HuH-7.5 (cell line): ENCODE results near the gene ZNF598.
"Not testable (repeated sequence)": the region's sequence is repeated elsewhere in the genome, so short reads cannot be mapped to it uniquely, and the experiment has no call there.

Source experiments
- DNase-seq: peaks from one replicate; pipeline ENCODE4 v3.0.0; 2011; ENCODE audit warnings: low spot score

The ZNF598 gene

DNA sequence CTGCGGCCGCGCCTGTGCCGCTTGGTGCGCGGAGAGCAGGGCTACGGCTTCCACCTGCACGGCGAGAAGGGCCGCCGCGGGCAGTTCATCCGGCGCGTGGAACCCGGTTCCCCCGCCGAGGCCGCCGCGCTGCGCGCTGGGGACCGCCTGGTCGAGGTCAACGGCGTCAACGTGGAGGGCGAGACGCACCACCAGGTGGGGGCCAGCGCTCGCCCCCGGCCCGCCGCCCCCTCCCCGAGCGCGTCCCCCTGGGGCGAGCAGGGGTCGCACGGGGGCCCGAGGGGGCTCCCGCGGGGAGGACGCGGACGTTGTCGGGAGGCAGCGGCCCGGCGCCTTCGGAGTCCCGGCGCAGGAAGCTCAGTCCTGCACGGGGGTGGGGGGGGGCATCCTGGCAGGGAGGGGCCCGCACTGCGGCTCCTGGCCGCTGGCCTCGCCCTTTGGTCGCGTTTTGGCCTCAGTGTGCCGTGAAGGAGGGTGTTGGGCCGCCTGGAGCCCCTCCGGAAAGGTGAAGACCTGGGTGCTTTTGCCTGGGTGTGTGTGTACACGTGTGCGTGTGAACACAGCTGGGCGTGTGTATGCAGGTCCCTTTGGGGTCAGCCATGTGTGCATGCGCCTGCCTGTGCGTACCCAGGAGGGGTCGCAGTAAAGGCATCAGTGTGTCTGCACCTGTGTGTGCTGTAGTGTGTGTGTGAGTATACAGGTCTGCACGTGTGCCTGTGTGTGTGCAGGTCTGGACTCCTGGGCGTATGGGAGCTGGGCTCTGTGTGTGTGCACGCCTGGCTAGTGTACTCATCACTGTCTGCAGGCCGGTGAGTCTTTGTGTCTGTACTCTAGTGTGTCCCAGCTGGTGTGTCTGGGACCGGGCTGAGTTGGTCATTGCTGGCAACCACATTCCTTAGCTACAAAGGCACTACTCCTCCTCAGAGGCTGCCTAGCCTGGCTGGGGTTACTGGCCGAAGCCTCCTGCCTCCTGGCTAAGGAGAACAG, 17.7 kb upstream of the ZNF598 start:
- DNase-seq: peak; percentile 81

DNA sequence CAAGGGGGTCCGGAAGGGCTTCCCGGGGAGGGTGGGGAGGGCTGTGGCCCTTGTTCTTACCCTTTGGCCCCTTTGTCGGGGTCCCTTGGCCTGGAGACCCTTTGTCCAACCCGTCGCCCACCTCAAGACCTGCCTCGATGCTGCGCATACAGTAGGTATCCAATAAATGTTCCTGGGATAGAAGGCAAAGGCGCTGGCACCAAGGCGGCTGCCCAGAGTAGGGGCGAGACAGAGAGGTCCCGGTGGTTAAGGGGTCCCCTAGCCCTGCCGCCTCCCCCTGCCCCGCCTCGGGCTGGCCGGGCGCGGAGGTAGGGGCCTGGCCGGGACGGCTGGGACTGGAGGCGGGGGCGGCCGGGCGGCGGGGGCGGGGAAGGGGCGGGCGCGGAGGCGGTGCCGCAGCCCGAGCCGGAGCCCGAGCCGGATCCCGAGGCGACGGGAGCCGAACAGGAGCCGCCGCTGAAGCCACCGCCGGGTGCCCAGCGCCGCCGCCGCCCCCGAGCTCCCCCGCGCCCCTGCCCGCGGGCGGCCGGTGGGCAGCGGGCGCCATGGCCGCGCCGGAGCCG, 16.9 kb upstream of the ZNF598 start, which contains the start of gene NHERF2:
NHERF2 (plus strand) TSS at position 442 of the 563 bp plus-strand sequence; CDS start at position 546, 104 bp downstream.
- peak; percentile 79 for DNase-seq

DNA sequence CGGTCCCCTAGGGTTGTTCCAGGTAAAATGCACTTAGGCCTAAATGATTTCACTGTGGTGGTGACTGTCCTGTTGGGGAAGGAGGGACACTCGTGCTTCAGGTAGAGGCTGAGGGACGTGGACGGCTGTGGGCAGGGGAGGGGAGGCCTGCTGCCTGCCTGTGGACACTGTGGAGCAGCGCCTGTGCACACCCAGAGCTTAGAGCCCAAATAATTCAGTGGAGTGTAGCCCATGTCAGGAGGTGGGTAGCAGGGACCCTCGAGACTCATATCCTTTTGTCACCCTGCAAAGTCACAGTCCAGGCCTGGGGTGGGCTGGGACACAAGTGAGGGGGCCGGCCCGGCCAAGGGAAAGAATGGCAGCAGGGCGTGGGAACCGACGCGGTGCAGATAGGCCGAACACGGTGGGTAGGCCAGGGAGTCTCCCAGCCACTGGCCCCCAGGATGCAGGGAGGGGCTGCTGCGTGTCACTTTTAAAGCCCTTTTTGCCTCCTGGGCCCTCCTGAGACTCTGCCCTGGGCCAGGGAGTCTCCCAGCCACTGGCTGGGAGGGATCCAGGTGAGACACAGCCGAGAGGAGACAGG, 16.3 kb upstream of the ZNF598 start:
- DNase-seq: no peak

DNA sequence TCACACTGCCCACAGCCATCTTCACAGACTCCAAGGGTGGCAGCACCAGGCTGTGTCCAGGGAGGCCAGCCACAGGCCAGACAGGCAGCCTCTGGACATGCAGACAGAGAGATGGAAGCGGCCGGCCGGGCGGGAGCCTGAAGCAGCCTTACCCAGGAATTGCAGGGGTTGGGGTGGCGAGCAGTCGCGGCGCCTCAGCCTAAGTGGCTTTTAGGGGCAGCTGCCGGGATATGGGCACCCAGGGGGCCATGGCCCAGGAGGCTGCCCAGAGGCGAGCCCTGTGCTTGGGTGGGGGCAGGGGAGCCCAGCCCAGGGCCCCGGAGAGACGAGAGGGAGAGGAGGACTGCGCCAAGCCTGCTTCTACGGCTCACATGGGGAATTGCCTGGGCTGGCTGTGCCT, 15.6 kb upstream of the ZNF598 start:
- DNase-seq: no peak

DNA sequence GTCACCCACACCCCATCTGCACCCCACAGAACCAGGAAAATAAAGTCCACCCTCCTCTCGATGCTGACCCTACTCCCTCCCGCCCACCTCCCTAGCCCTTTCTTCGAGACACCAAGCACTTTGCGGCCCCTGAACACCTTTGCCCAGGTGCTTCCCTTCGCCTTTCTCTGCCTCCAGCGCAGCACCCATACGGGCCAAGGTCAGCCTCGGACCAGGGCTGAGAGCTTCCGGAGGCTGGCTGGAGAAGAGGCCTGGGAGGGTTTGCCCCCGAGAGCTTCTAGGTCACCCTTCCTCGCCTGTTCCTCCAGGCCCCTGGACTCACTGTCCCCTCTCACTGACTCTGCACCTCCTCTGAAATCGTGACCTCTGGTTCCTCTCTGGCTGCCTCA, 14.4 kb upstream of the ZNF598 start:
- DNase-seq: no peak

DNA sequence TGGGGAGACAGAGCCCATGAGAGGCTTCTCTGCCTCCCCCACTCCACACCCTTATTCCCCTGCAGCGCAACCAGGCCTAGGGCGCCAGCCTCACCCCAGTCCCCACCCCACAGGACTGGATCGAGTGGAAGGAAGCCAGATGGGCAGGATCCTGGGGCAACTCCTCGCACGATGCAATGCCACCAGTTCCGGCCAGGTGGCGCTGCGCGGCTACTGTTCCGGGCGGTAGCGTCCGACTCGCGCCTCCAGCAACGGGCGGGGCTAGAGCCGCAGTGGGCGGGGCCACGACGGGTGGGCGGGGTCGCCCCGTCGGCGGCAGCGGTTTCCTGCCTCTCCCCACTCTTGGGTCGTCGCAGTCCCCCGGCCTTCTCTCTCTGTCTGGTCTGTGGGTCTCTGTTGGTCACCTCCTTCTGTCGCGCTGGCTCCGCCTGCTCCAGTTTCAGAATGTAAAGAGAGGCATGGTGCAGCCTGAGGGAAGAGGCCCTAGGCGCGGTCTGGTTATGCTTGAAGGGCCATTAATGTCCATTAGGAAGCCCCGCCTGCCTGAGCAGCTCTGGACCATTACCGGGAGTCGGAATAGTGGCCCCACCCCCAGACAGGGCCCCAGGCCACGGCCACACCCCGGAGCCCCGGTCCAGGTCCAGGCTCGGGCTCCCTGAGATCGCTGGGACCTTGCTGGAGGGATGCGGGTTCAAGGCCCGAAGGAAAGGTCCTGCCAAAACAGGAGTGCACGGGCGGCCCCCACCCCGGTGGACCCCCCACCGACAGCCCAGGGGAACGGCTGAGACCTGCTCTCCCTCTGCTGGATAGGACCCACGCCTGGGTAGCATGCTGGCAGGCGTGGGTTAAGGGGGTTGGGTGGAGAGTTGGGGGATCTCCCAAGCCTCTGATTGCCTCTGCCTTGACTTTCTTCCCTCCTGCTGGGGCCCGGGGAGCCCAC, 13.7 kb upstream of the ZNF598 start:
- DNase-seq: peak; percentile 97

DNA sequence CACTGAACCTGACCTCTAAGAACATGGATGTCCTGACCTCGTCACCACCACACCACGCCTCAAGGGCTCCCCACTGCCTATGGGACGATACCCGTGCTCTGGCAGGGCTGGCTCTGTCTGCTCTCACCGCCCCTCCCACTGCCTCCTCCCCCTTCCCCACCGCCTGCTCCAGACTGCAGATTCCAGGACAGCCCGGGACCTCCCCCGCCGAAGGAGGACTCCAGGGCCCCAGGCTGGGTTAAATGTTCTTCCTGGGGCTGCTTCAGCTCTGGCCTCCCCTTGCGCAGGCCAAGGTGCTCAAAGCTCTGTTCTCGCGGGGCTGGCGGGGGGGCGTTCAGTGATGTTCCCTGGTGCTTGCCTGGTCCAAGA, 13.1 kb upstream of the ZNF598 start:
- DNase-seq: peak; percentile 87

DNA sequence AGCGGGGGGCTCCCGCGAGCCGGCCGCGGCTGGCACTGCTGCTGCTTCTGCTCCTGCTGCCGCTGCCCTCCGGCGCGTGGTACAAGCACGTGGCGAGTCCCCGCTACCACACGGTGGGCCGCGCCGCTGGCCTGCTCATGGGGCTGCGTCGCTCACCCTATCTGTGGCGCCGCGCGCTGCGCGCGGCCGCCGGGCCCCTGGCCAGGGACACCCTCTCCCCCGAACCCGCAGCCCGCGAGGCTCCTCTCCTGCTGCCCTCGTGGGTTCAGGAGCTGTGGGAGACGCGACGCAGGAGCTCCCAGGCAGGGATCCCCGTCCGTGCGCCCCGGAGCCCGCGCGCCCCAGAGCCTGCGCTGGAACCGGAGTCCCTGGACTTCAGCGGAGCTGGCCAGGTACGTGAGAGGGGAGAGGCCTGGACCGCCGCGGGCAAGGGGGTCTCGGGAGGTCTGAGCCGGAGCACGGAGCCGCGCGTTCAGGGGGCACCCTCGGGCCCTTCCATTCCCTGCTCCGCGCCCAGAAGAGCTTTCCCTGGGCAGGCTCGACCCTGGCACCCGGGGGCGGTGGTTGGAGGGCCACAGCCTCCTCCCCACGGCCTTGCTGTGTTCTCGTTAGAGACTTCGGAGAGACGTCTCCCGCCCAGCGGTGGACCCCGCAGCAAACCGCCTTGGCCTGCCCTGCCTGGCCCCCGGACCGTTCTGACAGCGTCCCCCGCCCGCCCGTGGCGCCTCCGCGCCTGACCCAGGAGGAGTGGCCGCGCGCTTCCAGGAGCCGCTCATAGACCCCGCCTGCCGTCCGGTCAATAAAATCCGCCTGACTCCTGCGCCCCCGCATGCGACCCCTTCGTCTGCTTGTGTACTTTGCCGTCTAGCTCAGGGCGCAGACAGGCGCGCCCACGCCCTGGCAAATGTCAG, 10.6 kb upstream of the ZNF598 start:
- no peak for DNase-seq

DNA sequence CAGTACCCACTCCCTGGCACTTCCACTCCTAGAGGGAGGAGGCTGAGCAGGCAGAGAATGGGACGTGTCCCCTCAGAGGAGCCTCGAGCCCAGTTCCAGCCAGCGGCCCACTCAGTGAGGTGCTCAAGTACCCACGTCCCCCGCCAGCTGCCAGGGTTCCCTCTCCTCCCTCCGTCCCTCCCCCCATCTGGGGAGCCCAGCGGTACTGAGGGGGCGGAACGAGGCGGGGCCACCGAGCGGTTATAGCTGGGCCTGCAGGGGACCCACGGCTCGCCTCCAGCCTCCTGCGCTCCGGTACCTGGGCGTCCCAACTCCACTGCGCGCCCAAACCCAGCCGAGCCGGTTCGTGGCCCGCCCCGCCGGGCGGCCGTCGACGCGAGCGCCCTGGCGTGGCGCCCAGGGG, 9.9 kb upstream of the ZNF598 start, which contains the start of gene NPW:
NPW (plus strand) TSS at position 268 of the 403 bp plus-strand sequence.
- DNase-seq: no peak

DNA sequence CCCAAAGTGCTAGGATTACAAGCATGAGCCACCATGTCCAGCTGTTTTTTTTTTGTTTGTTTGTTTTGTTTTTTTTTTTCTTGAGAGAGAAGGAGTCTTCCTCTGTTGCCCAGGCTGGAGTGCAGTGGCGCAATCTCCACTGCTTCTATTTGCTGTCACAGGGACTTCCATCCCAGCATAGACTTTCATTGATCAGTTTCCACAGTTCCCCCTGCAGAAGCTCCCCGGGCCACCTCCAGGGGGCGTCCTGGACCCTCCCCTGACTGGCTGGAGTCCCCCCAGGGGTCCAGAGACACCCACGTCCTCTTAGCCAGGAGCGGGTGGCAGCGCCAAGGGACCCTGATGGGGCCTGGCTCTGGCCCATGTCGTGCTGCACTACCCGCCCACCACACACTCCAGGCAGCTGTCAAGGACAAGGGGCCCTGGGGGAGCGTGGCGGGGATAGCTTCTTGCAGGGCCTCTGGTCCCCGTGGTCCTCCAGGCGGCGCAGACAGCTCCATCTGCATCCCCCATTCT, 6.8 kb upstream of the ZNF598 start:
- DNase-seq: no peak

DNA sequence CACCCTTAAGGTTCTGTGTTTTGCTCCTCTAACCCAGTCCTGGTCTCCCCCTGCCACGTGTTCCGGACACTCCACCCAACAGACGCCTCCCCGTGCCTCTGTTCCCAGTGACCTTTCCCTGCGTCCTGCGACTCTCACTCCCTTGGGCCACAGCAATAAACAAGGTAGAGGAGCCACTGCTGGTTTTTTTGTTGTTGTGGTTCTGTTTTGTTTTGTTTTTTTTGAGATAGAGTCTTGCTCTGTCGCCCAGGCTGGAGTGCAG, 6.3 kb upstream of the ZNF598 start:
- no peak for DNase-seq

DNA sequence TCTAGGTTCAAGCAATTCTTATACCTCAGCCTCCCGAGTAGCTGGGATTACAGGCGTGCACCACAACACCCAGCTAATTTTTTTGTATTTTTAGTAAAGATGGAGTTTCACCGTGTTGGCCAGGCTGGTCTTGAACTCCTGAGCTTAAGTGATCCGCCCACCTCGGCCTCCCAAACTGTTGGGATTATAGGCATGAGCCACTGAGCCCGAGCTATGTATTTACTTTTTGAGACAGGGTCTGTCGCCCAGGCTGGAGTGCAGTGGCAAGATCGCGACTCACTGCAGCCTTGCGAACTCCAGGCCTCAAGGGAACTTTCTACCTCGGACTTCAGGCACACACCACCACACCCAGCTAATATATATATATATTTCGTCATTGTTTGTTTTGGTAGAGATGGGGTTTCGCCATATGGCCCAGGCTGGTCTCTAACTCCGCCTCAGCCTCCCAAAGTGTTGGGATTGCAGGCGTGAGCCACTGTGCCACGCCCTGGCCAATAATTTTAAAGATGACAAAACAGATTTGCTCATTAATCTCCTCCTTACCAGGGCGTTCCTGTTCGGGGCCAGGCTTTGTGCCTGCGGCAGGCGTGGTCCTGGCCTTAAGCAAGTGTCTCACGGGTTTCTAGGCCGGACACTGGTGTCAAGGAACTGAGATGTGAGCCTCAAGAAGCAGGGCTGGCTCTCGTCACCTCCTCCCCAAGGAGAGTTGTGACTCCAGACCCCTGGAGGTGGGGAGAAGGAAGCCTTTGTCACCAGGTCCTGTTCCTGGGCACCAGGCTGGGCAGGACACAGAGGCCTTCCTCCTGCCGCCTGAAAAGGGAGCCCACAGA, 5.7 kb upstream of the ZNF598 start:
- no peak for DNase-seq

DNA sequence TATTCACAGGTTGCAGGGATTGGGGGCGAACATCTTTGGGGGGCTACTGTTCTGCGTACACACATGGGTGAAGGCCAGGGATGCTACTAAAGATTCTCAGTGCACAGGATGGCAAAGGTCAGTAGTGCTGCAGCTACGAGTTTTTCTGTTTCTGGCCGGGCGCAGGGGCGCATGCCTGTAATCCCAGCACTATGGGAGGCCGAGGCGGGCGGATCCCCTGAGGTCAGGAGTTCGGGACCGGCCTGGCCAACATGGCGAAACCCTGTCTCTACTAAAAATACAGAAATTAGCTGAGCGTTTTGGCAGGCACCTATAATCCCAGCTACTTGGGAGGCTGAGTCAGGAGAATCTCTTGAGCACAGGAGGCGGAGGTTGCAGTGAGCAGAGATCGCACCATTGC, 3.9 kb upstream of the ZNF598 start:
- DNase-seq: no peak

DNA sequence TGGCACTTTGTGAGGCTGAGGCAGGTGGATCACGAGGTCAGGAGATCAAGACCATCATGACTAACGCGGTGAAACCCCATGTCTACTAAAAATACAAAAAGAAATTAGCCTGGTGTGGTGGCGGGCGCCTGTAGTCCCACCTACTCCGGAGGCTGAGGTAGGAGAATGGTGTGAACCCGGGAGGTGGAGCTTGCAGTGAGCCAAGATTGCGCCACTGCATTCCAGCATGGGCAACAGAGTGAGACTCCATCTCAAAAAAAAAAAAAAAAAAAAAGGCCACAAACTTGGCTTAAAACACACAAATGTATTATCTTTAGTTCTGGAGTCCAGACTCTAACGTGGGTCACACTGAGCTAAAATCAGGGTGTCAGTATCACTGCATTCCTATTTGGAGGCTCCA, 2.1 kb upstream of the ZNF598 start:
- not testable (repeated sequence) for DNase-seq

DNA sequence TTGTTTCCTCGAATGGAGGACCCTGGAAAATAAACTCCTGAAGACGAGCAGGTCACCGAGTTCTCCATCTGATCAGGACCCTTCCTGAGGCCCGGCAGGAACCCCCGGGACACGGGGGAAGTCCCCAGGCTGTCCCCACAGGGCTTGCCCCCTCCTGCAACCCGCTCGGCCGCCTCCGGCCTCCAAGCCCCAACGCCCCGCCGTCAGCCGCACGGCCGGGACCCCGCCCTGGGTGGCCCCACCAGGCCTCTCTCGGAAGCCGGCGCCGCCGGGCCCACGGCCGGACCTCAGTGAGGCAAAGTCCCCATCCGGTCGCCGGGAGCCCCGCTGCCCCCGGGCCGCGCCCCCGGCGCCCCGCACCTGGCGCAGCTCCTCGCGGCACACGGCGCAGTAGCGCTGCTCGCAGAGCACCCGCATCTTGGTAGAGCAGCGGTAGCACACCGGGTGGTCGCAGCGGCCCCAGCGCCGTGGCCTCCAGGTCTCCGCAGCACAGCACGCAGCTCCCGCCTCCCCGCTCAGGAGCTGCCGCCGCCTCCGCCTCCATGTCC, 383 bp downstream of the ZNF598 start:
- peak; percentile 47 for DNase-seq

DNA sequence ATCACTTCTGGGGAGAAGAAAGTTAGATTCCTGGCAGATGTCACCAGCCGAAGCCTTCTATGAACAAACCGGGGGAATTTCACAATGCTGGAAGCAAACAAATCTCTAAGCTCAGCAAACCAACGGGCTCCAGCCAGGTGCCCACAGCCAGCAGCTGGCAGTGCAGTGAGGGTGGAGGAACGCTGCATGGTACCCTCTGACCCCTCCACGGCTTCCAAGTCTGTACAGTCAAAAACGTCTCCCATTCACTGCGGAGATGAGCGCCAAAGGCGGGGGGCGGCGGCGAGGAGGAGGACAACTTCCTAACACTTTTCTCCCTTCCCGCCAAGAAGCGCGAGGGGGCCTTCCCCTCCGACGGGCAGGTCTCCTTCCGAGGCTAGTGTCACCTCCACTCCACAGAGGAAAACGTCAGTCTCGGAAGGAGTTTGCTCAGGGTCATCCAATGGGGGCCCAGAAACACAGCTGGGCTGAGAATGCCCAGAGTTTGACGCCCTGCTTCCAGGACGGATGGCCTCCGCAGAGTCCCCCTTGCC, 924 bp downstream of the ZNF598 start:
- DNase-seq: peak; percentile 72

DNA sequence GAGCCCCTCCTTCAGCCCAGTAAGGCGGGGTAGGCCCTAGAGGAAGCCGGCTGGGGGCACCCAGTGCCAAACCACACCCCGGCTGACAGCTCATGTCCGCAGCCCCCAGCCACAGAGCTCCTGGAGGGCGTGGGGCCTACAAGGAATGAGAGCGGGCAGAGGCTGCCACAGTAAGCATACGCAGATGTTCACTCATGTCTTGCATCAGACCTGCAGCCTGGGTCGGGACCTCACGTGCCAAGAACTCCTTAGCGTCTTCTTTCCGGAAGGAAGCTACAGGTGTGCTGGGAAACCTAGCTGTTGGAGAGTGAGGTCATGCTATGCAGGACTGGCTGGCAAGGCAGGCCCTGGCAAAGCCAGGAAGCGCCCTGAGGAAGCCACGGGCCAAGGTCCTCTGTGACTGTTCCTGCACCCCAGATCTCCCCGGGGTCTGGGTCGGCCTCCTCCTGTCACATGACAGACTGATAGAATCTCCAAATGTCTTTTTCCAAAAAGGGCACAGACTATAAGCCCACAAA, 1.6 kb downstream of the ZNF598 start:
- no peak for DNase-seq

DNA sequence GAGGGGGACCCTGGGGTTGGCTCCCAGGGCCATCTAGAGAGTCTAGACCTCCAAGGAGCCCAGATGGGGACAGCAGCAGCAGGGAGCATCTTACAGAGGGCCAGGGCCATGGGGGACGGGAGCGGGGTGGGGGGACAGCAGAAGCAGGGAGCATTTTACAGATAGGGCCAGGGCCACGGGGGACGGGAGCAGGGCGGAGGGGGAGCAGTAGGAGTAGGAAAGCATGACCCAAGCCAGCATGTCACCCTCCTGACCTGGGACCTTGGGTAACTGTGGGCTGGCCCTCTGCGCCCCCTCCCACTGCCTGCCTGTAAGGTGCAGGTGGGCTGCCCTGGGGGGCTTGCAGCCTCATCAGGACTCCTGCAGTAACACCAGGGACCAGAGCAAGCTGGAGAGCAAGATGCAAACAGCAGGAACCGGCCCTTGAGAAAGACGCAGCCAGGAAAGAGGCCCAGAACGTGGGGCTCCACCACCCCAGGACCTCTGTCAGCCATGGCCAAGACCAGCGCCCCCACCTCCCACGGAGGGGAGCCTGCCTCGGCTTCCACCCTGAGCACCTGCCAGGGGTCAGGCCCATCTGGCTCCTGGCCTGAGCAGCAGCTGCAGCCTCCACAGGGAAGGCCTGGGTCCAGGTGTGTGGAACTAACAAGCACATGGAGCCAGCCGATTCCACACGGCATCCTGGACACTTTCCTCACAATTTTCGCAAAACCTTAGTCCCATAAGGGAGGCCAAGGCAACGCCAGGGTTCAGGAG, 2.4 kb downstream of the ZNF598 start:
- DNase-seq: no peak
